HL-60 (cell line): Measurements from ENCODE around the gene RNASE12.

Source experiments
- GABPA ChIP-seq: IDR thresholded peaks from 2 replicates; pipeline ENCODE4 v1.6.1; 2012; ENCODE audit warnings: low read depth
- POLR2AphosphoS5 ChIP-seq: IDR thresholded peaks from 2 replicates; pipeline ENCODE4 v1.6.1; 2012; ENCODE audit warnings: low read depth
- SPI1 ChIP-seq: IDR thresholded peaks from 2 replicates; pipeline ENCODE4 v1.6.1; 2012; ENCODE audit warnings: low read depth, mild to moderate bottlenecking, borderline replicate concordance
- TF ChIP-seq, protein P1 (sequence below): IDR thresholded peaks from one replicate; pipeline ENCODE4 v1.5.1; 2011; ENCODE audit warnings: low read length, control low read depth, inconsistent platforms; ENCODE audit not compliant: insufficient read depth
- TF ChIP-seq, protein P2 (sequence below): IDR thresholded peaks from 2 replicates; pipeline ENCODE4 v1.6.1; 2012; ENCODE audit warnings: low read depth; ENCODE audit not compliant: insufficient replicate concordance

DNA sequence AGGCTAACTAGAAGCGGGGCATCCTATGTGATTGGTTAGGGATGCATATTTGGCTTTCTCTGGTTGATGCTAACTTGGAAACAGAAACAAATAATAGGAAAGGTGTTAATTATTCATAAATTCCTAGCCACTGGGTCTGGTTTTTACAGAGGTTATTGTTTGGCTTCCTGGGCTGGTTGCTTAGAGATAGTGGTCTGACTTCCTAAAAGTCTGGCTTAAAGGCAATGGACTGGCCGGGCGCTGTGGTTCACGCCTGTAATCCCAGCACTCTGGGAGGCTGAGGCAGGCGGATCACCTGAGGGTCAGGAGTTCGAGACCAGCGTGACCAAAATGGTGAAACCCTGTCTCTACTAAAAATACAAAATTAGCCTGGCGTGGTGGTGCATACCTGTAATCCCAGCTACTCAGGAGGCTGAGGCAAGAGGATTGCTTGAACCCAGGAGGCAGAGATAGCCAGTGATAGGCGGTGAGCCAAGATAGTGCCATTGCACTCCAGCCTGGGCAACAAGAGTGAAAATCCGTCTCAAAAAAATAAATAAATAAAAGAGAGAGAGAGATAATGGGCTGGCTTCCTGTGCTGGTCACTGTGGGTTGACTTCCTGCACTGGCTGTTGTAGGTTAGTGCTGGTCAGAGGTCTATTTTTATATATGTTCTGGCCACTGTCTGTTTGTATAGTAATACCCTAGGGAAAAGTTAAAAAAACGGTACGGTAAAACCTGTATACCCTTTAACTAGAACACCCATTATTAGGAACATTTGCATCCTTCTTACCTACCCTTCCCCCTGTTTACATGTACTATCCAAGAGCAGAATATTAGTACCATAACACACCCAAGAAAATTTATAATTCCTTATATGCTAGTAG, 26.2 kb upstream of the RNASE12 start:
- TF ChIP-seq GABPA (no peak), POLR2AphosphoS5 (no peak), SPI1 (no peak)
- TF ChIP-seq, protein P1, sequence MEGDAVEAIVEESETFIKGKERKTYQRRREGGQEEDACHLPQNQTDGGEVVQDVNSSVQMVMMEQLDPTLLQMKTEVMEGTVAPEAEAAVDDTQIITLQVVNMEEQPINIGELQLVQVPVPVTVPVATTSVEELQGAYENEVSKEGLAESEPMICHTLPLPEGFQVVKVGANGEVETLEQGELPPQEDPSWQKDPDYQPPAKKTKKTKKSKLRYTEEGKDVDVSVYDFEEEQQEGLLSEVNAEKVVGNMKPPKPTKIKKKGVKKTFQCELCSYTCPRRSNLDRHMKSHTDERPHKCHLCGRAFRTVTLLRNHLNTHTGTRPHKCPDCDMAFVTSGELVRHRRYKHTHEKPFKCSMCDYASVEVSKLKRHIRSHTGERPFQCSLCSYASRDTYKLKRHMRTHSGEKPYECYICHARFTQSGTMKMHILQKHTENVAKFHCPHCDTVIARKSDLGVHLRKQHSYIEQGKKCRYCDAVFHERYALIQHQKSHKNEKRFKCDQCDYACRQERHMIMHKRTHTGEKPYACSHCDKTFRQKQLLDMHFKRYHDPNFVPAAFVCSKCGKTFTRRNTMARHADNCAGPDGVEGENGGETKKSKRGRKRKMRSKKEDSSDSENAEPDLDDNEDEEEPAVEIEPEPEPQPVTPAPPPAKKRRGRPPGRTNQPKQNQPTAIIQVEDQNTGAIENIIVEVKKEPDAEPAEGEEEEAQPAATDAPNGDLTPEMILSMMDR = no peak
- TF ChIP-seq, protein P2, sequence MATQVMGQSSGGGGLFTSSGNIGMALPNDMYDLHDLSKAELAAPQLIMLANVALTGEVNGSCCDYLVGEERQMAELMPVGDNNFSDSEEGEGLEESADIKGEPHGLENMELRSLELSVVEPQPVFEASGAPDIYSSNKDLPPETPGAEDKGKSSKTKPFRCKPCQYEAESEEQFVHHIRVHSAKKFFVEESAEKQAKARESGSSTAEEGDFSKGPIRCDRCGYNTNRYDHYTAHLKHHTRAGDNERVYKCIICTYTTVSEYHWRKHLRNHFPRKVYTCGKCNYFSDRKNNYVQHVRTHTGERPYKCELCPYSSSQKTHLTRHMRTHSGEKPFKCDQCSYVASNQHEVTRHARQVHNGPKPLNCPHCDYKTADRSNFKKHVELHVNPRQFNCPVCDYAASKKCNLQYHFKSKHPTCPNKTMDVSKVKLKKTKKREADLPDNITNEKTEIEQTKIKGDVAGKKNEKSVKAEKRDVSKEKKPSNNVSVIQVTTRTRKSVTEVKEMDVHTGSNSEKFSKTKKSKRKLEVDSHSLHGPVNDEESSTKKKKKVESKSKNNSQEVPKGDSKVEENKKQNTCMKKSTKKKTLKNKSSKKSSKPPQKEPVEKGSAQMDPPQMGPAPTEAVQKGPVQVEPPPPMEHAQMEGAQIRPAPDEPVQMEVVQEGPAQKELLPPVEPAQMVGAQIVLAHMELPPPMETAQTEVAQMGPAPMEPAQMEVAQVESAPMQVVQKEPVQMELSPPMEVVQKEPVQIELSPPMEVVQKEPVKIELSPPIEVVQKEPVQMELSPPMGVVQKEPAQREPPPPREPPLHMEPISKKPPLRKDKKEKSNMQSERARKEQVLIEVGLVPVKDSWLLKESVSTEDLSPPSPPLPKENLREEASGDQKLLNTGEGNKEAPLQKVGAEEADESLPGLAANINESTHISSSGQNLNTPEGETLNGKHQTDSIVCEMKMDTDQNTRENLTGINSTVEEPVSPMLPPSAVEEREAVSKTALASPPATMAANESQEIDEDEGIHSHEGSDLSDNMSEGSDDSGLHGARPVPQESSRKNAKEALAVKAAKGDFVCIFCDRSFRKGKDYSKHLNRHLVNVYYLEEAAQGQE = no peak
